ENCODE measurements around the gene KCNN4. TPM values are rescaled to one million over a fixed set of nuclear protein-coding genes. Genes with fewer than 3 reads are reported as not detected.

The KCNN4 gene
- total and polyA plus RNA-seq, 2 donors (not counting 1 experiment from before 2014, with no cell fraction given): 107 to 267 TPM

- POLR2A ChIA-PET: interaction anchor here (0.5 to 0.6 kb wide), 2 partner anchors 29 to 206 kb away, joined by 3 to 4 read pairs; partner anchors contain the start of gene KCNN4
- DNase-seq: peak; percentile 70
- WGBS (ENCODE audit: insufficient coverage): 82% methylated on average over 4 of the region's 8 CpGs
Measured at GRCh38 chr19:43809762-43810696, 29.3 kb upstream of the KCNN4 start.

More at GRCh38 chr19:43809762-43810696, 29.3 kb upstream of the KCNN4 start:
- Histone ChIP-seq H3K9ac (ENCODE audit: low read length) (no peak overlapping the region), H3K4me3 (ENCODE audit: control extremely low read depth in 1 of 5, extremely low read depth in 1 of 5, insufficient read depth in 1 of 5, low read depth in 2 of 5, low read length in 4 of 5) (no peak overlapping the region), H3K4me2 (replicated peaks; ENCODE audit: low read depth, low read length, poor library complexity, severe bottlenecking) (no peak overlapping the region), H3K9me3 (ENCODE audit: control extremely low read depth in 1 of 3, control insufficient read depth in 2 of 3, insufficient read depth in 1 of 3, low read length in 2 of 3) (peaks cover 0 to 1% (median 0%) of the 10 kb centered on the region in 3 donors), H4K20me1 (ENCODE audit: control insufficient read depth, insufficient read depth, low read length, poor library complexity, severe bottlenecking) (no peaks in the 10 kb centered on the region), H3K79me2 (ENCODE audit: control insufficient read depth, insufficient read depth, low read length) (no peaks in the 10 kb centered on the region), H3K27ac (ENCODE audit: low read length in 2 of 2) (no peak overlapping the region), H3K4me1 (ENCODE audit: control insufficient read depth in 2 of 2, insufficient read depth in 2 of 2, low read length in 2 of 2) (no peaks in the 10 kb centered on the region), H3K27me3 (replicated peaks in 1 of 4; ENCODE audit: control extremely low read depth in 1 of 4, control insufficient read depth in 3 of 4, insufficient read depth in 4 of 4, low read length in 3 of 4) (peaks cover 0 to 6% (median 1%) of the 10 kb centered on the region in 4 experiments), H2AFZ (ENCODE audit: insufficient read depth, low read depth, low read length, poor library complexity, severe bottlenecking) (no peak overlapping the region), H3K36me3 (replicated peaks in 1 of 2; ENCODE audit: control extremely low read depth in 1 of 2, control insufficient read depth in 1 of 2, extremely low read depth in 1 of 2, insufficient read depth in 2 of 2, low read length in 1 of 2) (no peaks in the 10 kb centered on the region)
- no peak for TF ChIP-seq EZH2 (IDR thresholded peaks at IDR 0.05; ENCODE audit: borderline replicate concordance, insufficient read depth, low read depth, low read length, poor library complexity, severe bottlenecking)
- peak; percentile 83 for TF ChIP-seq CTCF (IDR thresholded peaks at IDR 0.05)
- H3K4me1 Mint-ChIP-seq: no peaks in the 10 kb centered on the region
- intact Hi-C loops (cut with micrococcal nuclease): loop anchor here (5.0 kb wide), 1 partner anchor 363 kb away; no protein-coding TSS in a partner anchor
- no peak overlapping the region for H3K27ac Mint-ChIP-seq
- ATAC-seq (ENCODE audit: low read depth): peak; percentile 39
- peaks cover 37% of the 10 kb centered on the region for H3K27me3 Mint-ChIP-seq
- H3K9me3 Mint-ChIP-seq (ENCODE audit: insufficient read depth): no peaks in the 10 kb centered on the region
- H3K4me3 Mint-ChIP-seq: no peak overlapping the region
- CTCF ChIA-PET: interaction anchor here (0.6 to 10.4 kb wide), 27 partner anchors 11 to 377 kb away, joined by 3 to 96 read pairs (median 5); partner anchors contain the start of genes KCNN4, PINLYP, SMG9 and XRCC1

Measured in B cell (primary cell).